ENCODE measurements around the gene ZNF700.
"Not testable (repeated sequence)": the region's sequence is repeated elsewhere in the genome, so short reads cannot be mapped to it uniquely, and the experiment has no call there.

The ZNF700 gene

GRCh38 chr19:11931051-11931450, 6.1 kb downstream of the ZNF700 start:
- no peak overlapping the region; the same call in 1 of the 2 replicates for H3K27ac ChIP-seq (replicated peaks)
- H3K27me3 ChIP-seq (ENCODE audit: insufficient read depth, poor library complexity, severe bottlenecking): no peaks in the 10 kb centered on the region
- no peak overlapping the region for H3K4me3 ChIP-seq (replicated peaks; ENCODE audit: insufficient read depth, low read length)
- no peak for DNase-seq (ENCODE audit: low read depth in 1 of 2, low spot score in 1 of 2)
- no peak for TF ChIP-seq POLR2AphosphoS5 (IDR thresholded peaks at IDR 0.05; ENCODE audit: low read depth)

GRCh38 chr19:11931513-11931912, 6.6 kb downstream of the ZNF700 start:
- no peak for DNase-seq (ENCODE audit: low read depth in 1 of 2, low spot score in 1 of 2)

GRCh38 chr19:11935829-11936228, 10.9 kb downstream of the ZNF700 start:
- DNase-seq (ENCODE audit: low read depth in 1 of 2, low spot score in 1 of 2); H3K4me3 ChIP-seq (replicated peaks; ENCODE audit: insufficient read depth, low read length); H3K27me3 ChIP-seq (ENCODE audit: insufficient read depth, poor library complexity, severe bottlenecking); H3K27ac ChIP-seq (replicated peaks): not testable (repeated sequence)

More at GRCh38 chr19:11931513-11931912, 6.6 kb downstream of the ZNF700 start:
- no peaks in the 10 kb centered on the region for H3K27me3 ChIP-seq (ENCODE audit: insufficient read depth, poor library complexity, severe bottlenecking)
- no peak overlapping the region for H3K27ac ChIP-seq (replicated peaks)
- TF ChIP-seq GABPA (IDR thresholded peaks at IDR 0.05; ENCODE audit: low read depth): no peak
- TF ChIP-seq REST (IDR thresholded peaks at IDR 0.05; ENCODE audit: insufficient replicate concordance, low read depth): no peak
- TF ChIP-seq CTCF (IDR thresholded peaks at IDR 0.05; ENCODE audit: insufficient read depth, low read length): no peak
- no peak for TF ChIP-seq POLR2AphosphoS5 (IDR thresholded peaks at IDR 0.05; ENCODE audit: low read depth)
- no peak for TF ChIP-seq SPI1 (IDR thresholded peaks at IDR 0.05; ENCODE audit: borderline replicate concordance, low read depth)
- H3K4me3 ChIP-seq (replicated peaks; ENCODE audit: insufficient read depth, low read length): no peak overlapping the region

- DNase-seq (ENCODE audit: low read depth in 1 of 2, low spot score in 1 of 2); H3K27me3 ChIP-seq (ENCODE audit: insufficient read depth, poor library complexity, severe bottlenecking); H3K27ac ChIP-seq (replicated peaks); H3K4me3 ChIP-seq (replicated peaks; ENCODE audit: insufficient read depth, low read length): not testable (repeated sequence)
These were observed 13.5 kb downstream of the ZNF700 start for GRCh38 chr19:11938383-11938782.

GRCh38 chr19:11941361-11941887, 16.5 kb downstream of the ZNF700 start:
- DNase-seq (ENCODE audit: low read depth in 1 of 2, low spot score in 1 of 2); H3K27me3 ChIP-seq (ENCODE audit: insufficient read depth, poor library complexity, severe bottlenecking); H3K27ac ChIP-seq (replicated peaks); H3K4me3 ChIP-seq (replicated peaks; ENCODE audit: insufficient read depth, low read length): not testable (repeated sequence)

- no peak overlapping the region for H3K4me3 ChIP-seq (replicated peaks; ENCODE audit: insufficient read depth, low read length)
- TF ChIP-seq POLR2AphosphoS5 (IDR thresholded peaks at IDR 0.05; ENCODE audit: low read depth) (no peak), GABPA (IDR thresholded peaks at IDR 0.05; ENCODE audit: low read depth) (no peak), SPI1 (IDR thresholded peaks at IDR 0.05; ENCODE audit: borderline replicate concordance, low read depth) (no peak), REST (IDR thresholded peaks at IDR 0.05; ENCODE audit: insufficient replicate concordance, low read depth) (no peak), CTCF (IDR thresholded peaks at IDR 0.05; ENCODE audit: insufficient read depth, low read length) (no peak)
- no peak overlapping the region for H3K27ac ChIP-seq (replicated peaks)
- no peaks in the 10 kb centered on the region for H3K27me3 ChIP-seq (ENCODE audit: insufficient read depth, poor library complexity, severe bottlenecking)
- DNase-seq (ENCODE audit: low read depth in 1 of 2, low spot score in 1 of 2): no peak
These were observed 17.3 kb downstream of the ZNF700 start for GRCh38 chr19:11942008-11942842.
